ENCODE data around the gene INHA. TPM values are rescaled to one million over a fixed set of nuclear protein-coding genes. Genes with fewer than 3 reads are reported as not detected.

Gene INHA
- total RNA-seq, 2 experiments from 2014 or later = not detected

DNA sequence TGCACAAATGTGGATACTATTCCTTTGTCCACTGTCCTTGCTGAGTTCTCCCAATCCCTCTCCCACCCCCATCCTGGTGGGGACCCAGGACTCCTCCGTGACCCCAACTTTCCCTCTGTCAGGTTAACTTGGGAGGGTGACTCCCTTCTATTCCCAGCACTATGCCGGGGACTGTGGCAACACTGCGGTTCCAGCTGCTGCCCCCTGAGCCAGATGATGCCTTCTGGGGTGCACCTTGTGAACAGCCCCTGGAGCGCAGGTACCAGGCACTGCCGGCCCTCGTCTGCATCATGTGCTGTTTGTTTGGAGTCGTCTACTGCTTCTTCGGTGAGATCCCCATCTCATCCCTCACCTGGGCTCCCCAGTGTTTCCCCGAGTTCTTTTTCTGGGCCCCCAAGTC is 27.5 kb upstream of the INHA start:
- H3K4me1 Mint-ChIP-seq (ENCODE audit: low read depth) = peaks cover 21% of the 10 kb centered on the region
- no peaks in the 10 kb centered on the region for H3K9me3 Mint-ChIP-seq
- ChIA-PET POLR2A (interaction anchor here (0.9 to 1.5 kb wide), 2 partner anchors 8 to 51 kb away, joined by 3 to 4 read pairs; no protein-coding TSS in a partner anchor), CTCF (interaction anchor here (0.9 to 3.3 kb wide), 4 partner anchors 9 to 98 kb away, joined by 3 to 26 read pairs (median 6); no protein-coding TSS in a partner anchor)
- no peak overlapping the region for H3K27ac Mint-ChIP-seq
- DNase-seq = no peak
- H3K36me3 Mint-ChIP-seq (ENCODE audit: low read depth) = peaks cover 8% of the 10 kb centered on the region
- TF ChIP-seq, protein P1, sequence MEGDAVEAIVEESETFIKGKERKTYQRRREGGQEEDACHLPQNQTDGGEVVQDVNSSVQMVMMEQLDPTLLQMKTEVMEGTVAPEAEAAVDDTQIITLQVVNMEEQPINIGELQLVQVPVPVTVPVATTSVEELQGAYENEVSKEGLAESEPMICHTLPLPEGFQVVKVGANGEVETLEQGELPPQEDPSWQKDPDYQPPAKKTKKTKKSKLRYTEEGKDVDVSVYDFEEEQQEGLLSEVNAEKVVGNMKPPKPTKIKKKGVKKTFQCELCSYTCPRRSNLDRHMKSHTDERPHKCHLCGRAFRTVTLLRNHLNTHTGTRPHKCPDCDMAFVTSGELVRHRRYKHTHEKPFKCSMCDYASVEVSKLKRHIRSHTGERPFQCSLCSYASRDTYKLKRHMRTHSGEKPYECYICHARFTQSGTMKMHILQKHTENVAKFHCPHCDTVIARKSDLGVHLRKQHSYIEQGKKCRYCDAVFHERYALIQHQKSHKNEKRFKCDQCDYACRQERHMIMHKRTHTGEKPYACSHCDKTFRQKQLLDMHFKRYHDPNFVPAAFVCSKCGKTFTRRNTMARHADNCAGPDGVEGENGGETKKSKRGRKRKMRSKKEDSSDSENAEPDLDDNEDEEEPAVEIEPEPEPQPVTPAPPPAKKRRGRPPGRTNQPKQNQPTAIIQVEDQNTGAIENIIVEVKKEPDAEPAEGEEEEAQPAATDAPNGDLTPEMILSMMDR (IDR thresholded peaks at IDR 0.05) = no peak
- intact Hi-C loops (cut with micrococcal nuclease) = loop anchor here (5.0 kb wide), 2 partner anchors 53 to 143 kb away; partner anchors contain the start of gene STK11IP
- H3K4me3 Mint-ChIP-seq = peak overlapping the region; percentile 93
- no peak for ATAC-seq
- H3K27me3 Mint-ChIP-seq = peaks cover 16% of the 10 kb centered on the region

DNA sequence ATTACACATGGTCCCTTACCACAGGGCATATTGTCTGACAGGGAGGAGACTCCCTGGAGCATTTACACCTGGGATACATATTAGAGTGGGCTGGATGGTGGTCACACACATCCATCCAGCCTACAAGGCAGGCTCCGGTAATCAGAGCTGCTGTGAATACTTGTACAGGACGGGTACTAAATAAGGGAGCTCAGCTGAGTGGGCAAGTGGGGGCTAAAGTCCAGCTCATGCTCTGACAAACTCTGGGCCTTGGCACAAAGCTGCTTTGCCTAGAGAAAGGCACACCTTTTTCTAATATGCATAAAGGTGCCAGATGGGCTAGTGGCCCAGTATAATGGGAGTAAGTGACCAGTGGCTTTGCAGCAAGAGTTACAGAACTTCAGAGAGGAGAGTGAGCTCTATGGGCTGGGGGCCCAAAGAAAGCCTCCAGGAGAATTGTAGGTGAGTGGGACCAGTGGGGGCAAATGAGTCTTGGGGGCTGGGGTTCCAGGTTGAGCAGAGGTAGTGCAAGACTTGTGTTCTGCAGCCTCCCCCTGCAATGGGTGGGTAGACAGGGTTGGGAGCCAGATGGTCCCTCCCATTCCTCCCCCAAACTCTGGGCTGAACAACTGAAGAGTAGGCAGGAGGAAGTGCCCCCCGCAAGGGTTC is 26.7 kb upstream of the INHA start:
- no peak overlapping the region for H3K4me3 Mint-ChIP-seq
- TF ChIP-seq, protein P1 (IDR thresholded peaks at IDR 0.05) = no peak
- no peak for DNase-seq

DNA sequence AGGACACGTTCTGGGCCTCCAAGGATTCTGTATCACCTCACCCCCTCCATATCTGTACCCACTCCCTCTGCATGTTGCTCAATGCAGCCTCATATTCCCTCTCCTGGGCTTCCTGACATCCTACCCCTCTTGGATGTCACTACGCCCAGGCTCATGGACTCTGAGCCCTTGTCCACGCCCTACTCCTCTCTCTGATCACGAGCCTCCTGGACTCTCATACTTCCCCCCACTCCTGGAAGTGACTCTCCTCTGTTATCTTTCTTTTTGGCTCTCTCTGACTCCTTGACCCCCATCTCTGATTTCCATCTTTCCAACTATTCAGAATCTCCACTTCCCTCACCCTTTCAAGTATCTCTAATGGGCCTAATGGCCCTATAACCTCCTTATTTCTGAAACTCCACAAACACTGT is 26.2 kb upstream of the INHA start:
- no peak overlapping the region for H3K27ac Mint-ChIP-seq
- DNase-seq (no peak), ATAC-seq (no peak)
- ChIA-PET POLR2A (no interaction called here), CTCF (interaction anchor here (1.2 to 3.3 kb wide), 2 partner anchors 14 to 51 kb away, joined by 3 to 26 read pairs; no protein-coding TSS in a partner anchor)
- peaks cover 5% of the 10 kb centered on the region for H3K36me3 Mint-ChIP-seq (ENCODE audit: low read depth)
- H3K4me1 Mint-ChIP-seq (ENCODE audit: low read depth) = peaks cover 21% of the 10 kb centered on the region
- TF ChIP-seq, protein P1 (IDR thresholded peaks at IDR 0.05) = no peak
- H3K4me3 Mint-ChIP-seq = no peak overlapping the region
- peaks cover 22% of the 10 kb centered on the region for H3K27me3 Mint-ChIP-seq
- H3K9me3 Mint-ChIP-seq = no peaks in the 10 kb centered on the region
- intact Hi-C loops (cut with micrococcal nuclease) = no loop called here

More for the DNA sequence above, 26.7 kb upstream of the INHA start:
- ChIA-PET POLR2A (no interaction called here), CTCF (interaction anchor here (1.1 to 3.3 kb wide), 4 partner anchors 15 to 97 kb away, joined by 3 to 26 read pairs (median 6); no protein-coding TSS in a partner anchor)
- ATAC-seq = no peak
- Mint-ChIP-seq H3K4me1 (ENCODE audit: low read depth) (peaks cover 21% of the 10 kb centered on the region), H3K36me3 (ENCODE audit: low read depth) (peaks cover 8% of the 10 kb centered on the region), H3K27me3 (peaks cover 20% of the 10 kb centered on the region), H3K9me3 (no peaks in the 10 kb centered on the region), H3K27ac (no peak overlapping the region)
- intact Hi-C loops (cut with micrococcal nuclease) = no loop called here

DNA sequence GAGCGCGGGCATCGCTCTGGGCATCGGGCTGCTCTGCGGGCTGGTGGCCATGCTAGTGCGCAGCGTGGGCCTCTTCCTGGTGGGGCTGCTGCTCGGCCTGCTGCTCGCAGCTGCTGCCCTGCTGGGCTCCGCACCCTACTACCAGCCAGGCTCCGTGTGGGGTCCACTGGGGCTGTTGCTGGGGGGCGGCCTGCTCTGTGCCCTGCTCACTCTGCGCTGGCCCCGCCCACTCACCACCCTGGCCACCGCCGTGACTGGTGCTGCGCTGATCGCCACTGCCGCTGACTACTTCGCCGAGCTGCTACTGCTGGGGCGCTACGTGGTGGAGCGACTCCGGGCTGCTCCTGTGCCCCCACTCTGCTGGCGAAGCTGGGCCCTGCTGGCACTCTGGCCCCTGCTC is 24.5 kb upstream of the INHA start:
- POLR2A ChIA-PET = no interaction called here
- no peak overlapping the region for H3K27ac Mint-ChIP-seq
- H3K9me3 Mint-ChIP-seq = no peaks in the 10 kb centered on the region
- H3K4me1 Mint-ChIP-seq (ENCODE audit: low read depth) = peaks cover 9% of the 10 kb centered on the region
- intact Hi-C loops (cut with micrococcal nuclease) = no loop called here
- CTCF ChIA-PET = interaction anchor here (0.5 to 2.4 kb wide), 3 partner anchors 13 to 257 kb away, joined by 3 to 16 read pairs (median 3); no protein-coding TSS in a partner anchor
- no peaks in the 10 kb centered on the region for H3K36me3 Mint-ChIP-seq (ENCODE audit: low read depth)
- H3K4me3 Mint-ChIP-seq = no peak overlapping the region
- TF ChIP-seq, protein P1 (IDR thresholded peaks at IDR 0.05) = no peak
- no peak for ATAC-seq
- no peak for DNase-seq
- peaks cover 27% of the 10 kb centered on the region for H3K27me3 Mint-ChIP-seq

DNA sequence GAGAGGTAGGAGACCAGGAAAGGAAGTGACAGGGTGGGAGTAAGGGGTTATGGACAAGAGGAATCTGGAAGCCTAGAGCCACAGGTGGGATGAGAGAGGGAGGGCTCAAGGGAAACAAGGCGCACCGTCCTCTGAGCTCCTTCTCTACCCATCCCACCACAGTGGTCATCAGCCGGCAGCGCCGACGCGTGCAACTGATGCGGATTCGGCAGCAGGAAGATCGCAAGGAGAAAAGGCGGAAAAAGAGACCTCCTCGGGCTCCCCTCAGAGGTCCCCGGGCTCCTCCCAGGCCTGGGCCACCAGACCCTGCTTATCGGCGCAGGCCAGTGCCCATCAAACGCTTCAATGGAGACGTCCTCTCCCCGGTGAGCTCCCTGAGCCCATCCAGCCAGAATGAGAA is 23.1 kb upstream of the INHA start:
- Mint-ChIP-seq H3K4me3 (no peak overlapping the region), H3K27me3 (peaks cover 37% of the 10 kb centered on the region), H3K9me3 (no peaks in the 10 kb centered on the region), H3K4me1 (ENCODE audit: low read depth) (peaks cover 7% of the 10 kb centered on the region), H3K36me3 (ENCODE audit: low read depth) (no peaks in the 10 kb centered on the region), H3K27ac (no peak overlapping the region)
- CTCF ChIA-PET = interaction anchor here (1.0 to 2.4 kb wide), 3 partner anchors 11 to 54 kb away, joined by 3 to 16 read pairs (median 3); a partner anchor contains a TSS
- TF ChIP-seq, protein P1 (IDR thresholded peaks at IDR 0.05) = no peak
- POLR2A ChIA-PET = no interaction called here
- no peak for DNase-seq
- intact Hi-C loops (cut with micrococcal nuclease) = no loop called here
- ATAC-seq = no peak
